HCEC 1CT (cell line): ENCODE measurements around the gene IMPDH1.

ENCODE experiments used
- DNase-seq: peaks from one replicate; pipeline ENCODE4 v3.0.0-alpha.2; 2017

Gene IMPDH1

GRCh38 chr7:128387216-128388144 lies 22.3 kb downstream of the IMPDH1 start:
- peak; percentile 46 for DNase-seq

- no peak for DNase-seq
These were observed 23.5 kb downstream of the IMPDH1 start for GRCh38 chr7:128385988-128386925.

- no peak for DNase-seq
These were observed 25.1 kb downstream of the IMPDH1 start for GRCh38 chr7:128384726-128385125.

GRCh38 chr7:128383776-128384175 lies 26.0 kb downstream of the IMPDH1 start:
- DNase-seq, result no peak

- no peak for DNase-seq
These were observed 28.5 kb downstream of the IMPDH1 start for GRCh38 chr7:128381161-128381821.

- no peak for DNase-seq
These were observed 29.2 kb downstream of the IMPDH1 start for GRCh38 chr7:128380483-128381106.

- DNase-seq, result no peak
These were observed 29.8 kb downstream of the IMPDH1 start for GRCh38 chr7:128379900-128380479.

- DNase-seq, result no peak
These were observed 31.1 kb downstream of the IMPDH1 start for GRCh38 chr7:128378637-128379036.

GRCh38 chr7:128376077-128376476 lies 33.7 kb downstream of the IMPDH1 start:
- DNase-seq, result no peak

- no peak for DNase-seq
These were observed 35.7 kb downstream of the IMPDH1 start for GRCh38 chr7:128374041-128374440.

GRCh38 chr7:128373606-128374005 lies 36.2 kb downstream of the IMPDH1 start:
- no peak for DNase-seq

- DNase-seq, result no peak
These were observed 39.3 kb downstream of the IMPDH1 start for GRCh38 chr7:128370491-128370890.

- DNase-seq, result no peak
These were observed 42.8 kb downstream of the IMPDH1 start for GRCh38 chr7:128366986-128367385.

GRCh38 chr7:128366300-128366699 lies 43.5 kb downstream of the IMPDH1 start:
- no peak for DNase-seq

GRCh38 chr7:128365432-128365831 lies 44.4 kb downstream of the IMPDH1 start:
- no peak for DNase-seq

GRCh38 chr7:128364166-128364870 lies 45.5 kb downstream of the IMPDH1 start:
- DNase-seq, result no peak

GRCh38 chr7:128363261-128363721 lies 46.5 kb downstream of the IMPDH1 start:
- no peak for DNase-seq

- peak; percentile 68 for DNase-seq
These were observed 47.1 kb downstream of the IMPDH1 start for GRCh38 chr7:128362670-128363069.

GRCh38 chr7:128361411-128362379 lies 48.1 kb downstream of the IMPDH1 start, which contains the start of gene PRRT4:
Gene PRRT4 (minus strand): TSS chr7:128361690.
- no peak for DNase-seq

- DNase-seq, result no peak
These were observed 49.5 kb downstream of the IMPDH1 start for GRCh38 chr7:128360359-128360678.
